ENCODE measurements around the gene ANKRD53.

The ANKRD53 gene, protein sequence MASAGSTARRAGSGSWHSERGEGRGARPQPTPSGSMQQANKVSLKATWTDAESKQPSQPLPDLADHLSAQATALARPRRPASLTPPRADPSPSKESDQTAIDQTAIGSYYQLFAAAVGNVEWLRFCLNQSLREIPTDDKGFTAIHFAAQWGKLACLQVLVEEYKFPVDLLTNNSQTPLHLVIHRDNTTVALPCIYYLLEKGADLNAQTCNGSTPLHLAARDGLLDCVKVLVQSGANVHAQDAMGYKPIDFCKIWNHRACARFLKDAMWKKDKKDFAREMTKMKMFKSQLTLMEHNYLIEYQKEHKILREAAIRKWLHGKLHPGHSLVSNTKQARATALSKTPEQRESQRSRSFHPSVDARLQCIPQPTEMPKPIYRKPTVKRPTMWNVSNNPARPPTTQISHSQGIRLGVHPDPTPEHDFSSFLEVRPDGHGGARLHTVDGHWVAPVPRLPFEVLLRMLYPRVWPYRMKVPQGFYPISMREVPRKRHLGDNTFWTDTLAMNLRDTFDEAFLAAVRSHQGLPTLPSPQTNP

DNA sequence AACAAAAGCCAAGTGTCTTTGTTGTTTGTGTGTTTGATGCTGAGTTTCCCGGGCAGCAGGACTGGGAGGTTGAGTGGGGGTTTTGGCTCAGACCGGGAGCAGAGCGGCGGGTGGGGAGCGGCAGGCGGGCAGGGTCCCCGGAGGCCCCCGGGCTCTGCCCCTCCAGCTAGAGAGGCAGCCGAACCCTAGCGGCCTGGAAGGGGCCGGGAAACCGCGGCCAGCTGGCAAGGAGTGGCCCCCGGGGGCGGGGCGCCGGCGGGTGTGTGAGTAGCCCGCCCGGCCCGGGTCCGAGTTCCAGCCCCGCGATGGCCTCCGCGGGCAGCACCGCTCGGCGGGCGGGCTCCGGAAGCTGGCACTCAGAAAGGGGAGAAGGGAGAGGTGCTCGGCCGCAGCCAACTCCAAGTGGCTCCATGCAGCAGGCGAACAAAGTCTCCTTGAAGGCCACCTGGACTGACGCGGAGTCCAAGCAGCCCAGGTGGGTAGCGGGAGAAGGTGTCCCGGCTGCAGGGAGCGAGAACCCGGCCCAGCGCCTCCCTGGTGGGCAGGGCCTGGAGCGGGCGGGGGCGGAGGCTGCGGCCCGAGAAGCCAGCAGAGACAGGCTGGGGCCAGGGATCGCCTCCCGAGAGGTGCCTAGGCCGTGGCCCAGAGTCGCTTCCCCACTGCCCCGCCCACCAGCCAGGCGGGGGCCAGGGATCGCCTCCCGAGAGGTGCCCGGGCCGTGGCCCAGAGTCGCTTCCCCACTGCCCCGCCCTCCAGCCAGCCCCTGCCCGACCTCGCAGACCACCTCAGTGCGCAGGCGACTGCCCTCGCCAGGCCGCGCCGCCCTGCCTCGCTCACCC is at the start of gene ANKRD53:
Gene ANKRD53 (plus strand): TSS at position 290 of the 839 bp plus-strand sequence. CDS start 16 bp downstream, at position 306.
- DNase-seq = no peak

- no peak for DNase-seq
Observed at GRCh38 chr2:70930371-70931329, 47.8 kb upstream of the ANKRD53 start.

- no peak for DNase-seq
Observed at GRCh38 chr2:70931376-70932000, 46.9 kb upstream of the ANKRD53 start.

DNA sequence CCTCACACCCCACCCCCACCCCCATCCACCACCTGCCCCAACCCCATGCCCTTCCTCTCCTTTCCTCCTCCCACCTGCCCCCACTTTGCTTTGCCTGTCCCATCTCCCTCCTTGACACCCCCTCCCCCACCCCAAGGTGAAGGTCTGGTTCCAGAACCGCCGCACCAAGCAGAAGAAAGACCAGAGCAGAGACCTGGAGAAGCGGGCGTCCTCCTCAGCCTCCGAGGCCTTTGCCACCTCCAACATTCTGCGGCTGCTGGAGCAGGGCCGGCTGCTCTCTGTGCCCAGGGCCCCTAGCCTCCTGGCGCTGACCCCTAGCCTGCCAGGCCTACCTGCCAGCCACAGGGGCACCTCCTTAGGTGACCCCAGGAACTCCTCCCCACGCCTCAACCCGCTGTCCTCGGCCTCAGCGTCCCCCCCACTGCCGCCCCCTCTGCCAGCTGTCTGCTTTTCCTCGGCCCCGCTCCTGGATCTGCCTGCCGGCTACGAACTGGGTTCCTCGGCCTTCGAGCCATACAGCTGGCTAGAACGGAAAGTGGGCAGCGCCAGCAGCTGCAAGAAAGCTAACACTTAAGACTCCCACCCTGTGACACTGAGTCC is 45.7 kb upstream of the ANKRD53 start:
- DNase-seq = no peak

GRCh38 chr2:70934981-70935380 is 43.4 kb upstream of the ANKRD53 start:
- DNase-seq = no peak

DNA sequence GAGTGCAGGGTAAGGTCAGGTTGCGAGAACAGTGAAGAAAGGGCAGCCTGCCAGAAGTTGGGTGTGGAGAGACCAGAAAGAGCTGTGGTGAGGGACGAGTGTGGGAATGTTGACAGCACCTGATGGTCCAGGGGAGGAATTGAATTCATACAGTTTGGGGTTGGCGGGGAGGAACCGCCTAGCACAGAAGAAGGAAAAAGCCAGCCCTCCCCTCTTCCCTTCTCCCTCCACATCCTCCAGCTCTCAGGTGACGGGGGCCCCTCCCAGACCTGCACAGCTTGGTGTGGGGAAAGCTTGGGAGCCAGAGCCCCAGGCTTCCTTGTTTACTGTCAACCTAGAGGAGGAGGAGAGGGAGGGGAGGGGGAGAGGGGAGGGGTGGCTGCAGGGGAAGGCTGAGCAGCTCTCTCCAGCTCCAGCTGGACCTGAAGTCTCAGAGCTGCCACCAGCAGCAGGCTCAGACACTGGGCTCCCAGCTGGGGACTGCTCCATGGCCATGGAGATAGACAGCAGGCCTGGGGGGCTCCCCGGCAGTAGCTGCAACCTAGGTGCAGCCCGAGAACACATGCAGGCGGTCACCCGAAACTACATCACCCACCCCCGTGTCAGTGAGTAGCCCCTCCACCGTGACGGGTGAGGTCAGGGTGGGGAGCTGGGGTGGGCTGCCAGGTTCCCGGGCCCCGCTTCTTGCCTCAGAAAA is 42.8 kb upstream of the ANKRD53 start, which contains the start of gene ATP6V1B1:
Gene ATP6V1B1 (plus strand): TSS at position 433 of the 697 bp plus-strand sequence. CDS start 55 bp downstream, at position 488.
- peak; percentile 11 for DNase-seq

- DNase-seq = no peak
Observed at GRCh38 chr2:70936165-70936978, 42.1 kb upstream of the ANKRD53 start.

DNA sequence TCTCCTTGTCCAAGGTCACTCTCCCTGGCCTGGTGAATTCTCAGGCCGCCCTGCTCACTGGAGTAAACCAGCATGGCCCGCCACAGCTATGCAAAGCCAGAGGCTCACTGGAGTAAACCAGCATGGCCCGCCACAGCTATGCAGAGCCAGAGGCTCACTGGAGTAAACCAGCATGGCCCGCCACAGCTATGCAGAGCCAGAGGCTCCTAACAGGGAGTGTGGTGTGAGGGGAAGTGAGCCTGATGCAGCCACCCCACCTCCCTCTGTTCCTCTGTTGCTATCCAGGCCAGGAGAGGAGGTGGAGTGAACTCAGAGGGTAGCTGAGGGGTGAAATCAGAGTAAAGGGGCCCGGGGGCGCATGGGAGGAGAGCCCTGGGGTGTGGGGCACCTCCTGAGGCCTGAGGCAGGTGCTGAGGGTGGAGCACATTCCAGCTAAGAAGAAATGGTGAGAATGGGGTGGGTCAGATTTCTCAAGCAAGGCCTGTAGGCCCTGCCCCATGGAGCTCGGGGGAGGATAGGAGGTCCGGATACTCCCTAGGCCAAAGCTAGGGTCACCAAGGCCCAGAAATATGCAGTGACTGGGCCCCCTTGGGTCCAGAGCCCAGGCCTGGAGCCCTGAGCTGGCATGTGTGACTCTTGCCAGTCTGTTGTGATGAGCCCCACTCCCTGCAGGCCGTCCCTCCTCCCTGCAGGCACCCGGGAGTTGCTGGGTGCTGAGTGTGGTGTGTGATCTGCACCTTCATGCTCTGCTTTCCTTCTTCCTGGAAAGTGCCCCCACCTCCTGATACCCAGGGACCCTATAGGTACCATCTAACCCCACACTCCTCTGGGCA is 41.2 kb upstream of the ANKRD53 start:
- no peak for DNase-seq

DNA sequence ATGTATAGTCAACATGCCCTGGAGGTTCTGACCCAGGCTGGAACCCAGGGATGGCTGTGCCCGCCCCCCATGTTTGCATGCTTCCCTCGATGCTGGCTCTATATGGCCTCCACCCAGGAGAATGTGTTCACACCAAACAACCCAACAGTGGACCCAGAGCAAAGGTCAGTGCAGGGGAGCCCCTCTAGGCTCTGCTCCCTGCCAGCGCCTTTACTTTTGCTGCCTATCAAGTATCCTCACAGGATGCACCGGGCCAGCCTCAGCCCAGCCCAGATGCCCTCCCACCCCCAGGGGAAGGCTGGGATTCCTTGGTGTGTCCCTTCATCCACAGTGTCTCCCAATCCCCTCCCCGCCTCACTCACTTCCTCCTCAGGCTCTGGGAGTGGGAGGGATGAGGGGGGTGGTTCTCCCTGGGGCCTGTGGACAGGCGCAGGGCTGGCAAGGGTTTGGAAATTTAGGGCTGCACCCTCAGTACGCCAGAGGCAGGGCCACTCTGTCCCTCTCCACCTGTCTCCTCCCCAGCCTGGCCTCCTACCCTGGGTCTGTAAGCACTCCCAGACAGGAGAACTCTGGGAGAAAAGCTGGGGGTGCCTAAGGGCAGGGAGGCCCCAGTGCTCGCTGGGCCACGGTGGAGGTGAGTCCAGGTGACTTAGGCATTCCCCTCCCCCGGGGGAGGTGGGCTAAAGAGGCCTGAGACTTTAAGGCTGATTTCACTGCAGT is 40.4 kb upstream of the ANKRD53 start:
- DNase-seq = no peak

DNA sequence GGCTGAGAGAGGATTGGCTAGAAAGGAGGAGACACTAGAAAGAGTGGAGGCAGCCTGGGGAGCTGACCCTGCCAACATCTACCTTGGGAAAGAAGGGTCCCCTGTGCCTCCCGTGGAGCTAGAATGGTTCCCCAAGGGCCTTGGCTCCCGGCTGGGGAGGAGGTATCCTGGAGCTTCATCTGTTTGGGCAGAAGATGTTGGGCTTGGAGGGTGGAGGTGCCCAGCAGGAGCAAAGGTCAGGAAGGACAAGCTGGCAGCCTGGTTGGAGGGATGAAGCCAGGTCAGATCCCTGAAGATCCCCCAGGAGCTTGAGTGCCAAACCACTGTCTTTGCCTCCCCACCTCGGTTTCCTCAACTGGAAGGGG is 39.9 kb upstream of the ANKRD53 start:
- DNase-seq = no peak

DNA sequence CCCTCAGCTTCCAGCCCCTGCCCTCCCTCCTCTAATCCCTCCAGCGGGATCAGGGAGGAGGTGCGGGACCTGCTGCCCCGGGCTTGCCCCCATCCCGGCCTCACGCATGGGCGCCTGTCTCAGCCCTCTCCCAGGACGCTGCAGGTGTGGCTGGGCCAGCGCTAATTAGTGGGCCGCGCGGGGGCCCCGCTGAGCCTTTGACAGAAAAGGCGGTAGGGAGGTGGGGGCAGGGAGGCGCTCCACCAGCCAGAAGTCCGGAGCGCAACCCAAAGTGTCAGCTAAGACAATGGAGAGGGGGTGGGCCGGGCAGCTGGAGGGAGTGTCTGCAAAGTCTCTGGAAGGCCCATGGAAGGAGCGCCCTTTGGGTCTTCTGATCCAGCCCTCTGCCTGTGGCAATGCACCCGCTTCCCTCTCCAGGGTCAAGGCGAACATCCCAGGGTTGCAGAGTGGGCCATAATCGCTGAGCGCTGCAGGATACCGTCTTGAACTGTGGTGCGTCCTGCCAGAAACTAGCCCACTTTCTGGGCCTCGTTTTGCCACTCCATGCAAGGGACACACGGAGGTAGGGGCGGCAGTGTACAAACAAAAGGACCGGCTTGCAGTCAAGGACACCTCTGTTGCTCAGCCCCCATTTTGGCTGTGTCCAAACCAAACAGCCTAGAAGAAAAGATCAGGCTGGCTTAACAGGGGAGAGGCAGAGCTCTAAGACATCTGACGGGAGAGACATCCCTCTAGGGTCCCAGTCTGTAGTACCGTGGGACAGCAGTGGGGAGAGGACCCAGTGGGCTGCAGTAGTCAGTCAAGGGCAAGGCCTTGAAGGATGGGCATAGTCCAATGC is 39.2 kb upstream of the ANKRD53 start:
- no peak for DNase-seq

DNA sequence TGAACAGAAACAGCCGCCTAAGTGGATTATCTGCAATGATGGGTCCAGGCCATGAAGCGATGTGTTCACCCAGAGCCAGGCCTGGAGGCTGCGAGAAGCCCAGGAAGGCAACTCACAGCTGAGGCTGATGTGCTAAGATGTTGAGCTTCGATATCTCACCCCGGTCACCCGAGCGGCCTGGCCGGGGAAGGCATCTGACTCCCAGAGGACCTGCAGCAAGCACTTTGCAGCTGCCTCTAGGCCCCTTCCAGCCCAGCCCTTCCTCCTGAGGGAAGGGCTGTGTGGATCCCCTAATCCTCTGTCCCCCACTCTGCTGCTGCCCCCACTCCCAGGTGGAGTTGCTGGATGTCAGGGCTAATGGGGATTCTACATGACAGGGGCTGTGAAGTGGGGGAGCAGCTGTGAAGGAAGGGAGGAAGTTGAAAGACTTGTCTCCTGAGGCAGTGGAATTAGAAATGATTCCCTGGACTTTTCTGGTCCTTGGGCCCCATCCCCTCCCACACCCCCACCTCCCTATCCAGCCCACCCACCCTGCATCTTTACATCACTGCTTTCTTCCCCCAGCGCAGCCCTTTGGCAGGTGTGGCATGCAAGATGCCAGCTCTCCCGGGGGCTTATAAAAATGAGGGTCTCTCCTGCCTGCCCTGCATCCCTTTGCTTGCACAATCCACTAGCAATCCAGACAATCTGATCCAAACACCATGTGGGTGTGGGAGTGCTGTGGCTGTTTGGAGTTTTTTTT is 38.4 kb upstream of the ANKRD53 start:
- no peak for DNase-seq

- no peak for DNase-seq
Observed at GRCh38 chr2:70941186-70941585, 37.2 kb upstream of the ANKRD53 start.

DNA sequence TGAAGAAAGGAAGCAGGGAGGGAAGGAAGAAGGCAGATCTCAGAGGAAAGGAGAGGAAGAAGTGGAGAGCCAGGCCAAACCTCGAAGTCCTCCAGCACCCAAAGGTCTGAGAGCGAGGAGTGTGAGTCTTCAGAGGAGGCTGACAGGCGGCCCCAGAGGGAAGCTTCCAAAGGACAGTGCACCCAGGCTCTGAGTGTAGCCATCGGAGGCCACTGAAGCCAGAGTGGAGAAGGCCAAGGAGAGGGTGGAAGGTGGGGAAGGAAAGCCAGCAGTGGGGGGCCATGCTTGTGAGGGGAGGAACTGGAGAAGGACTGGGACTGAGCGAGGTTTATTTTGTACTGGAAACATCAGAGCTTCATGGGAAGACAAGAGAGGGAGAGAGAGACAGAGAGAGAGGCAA is 36.7 kb upstream of the ANKRD53 start:
- DNase-seq = no peak

GRCh38 chr2:70942396-70943204 is 35.8 kb upstream of the ANKRD53 start:
- no peak for DNase-seq
